NB4 (cell line): ENCODE measurements around the gene SPATA9.
"Not testable (repeated sequence)": the region's sequence is repeated elsewhere in the genome, so short reads cannot be mapped to it uniquely, and the experiment has no call there.

ENCODE experiments used
- DNase-seq: peaks from one replicate; pipeline ENCODE4 v3.0.0; 2010; ENCODE audit warnings: low read depth
- H3K4me3 ChIP-seq: one replicate; pipeline ENCODE4 v1.5.1; 2011; ENCODE audit warnings: mild to moderate bottlenecking, low read depth, low read length, moderate library complexity
- CTCF ChIP-seq: IDR thresholded peaks from one replicate; pipeline ENCODE4 v1.5.1; 2012; ENCODE audit warnings: low read depth, low read length
- MYC ChIP-seq: IDR thresholded peaks from 2 replicates; pipeline ENCODE4 v1.6.1; 2011; ENCODE audit warnings: low read depth, low read length
- POLR2A ChIP-seq: IDR thresholded peaks from 2 replicates; pipeline ENCODE4 v1.6.1; 2011; ENCODE audit warnings: mild to moderate bottlenecking; ENCODE audit not compliant: insufficient read length; ENCODE audit errors: extremely low read depth
- TF ChIP-seq, protein P1 (sequence below): IDR thresholded peaks from 2 replicates; pipeline ENCODE4 v1.6.1; 2011; ENCODE audit warnings: low read depth, low read length

Gene SPATA9

GRCh38 chr5:95649842-95650620 is 32.8 kb downstream of the SPATA9 start:
- H3K4me3 ChIP-seq, result peak overlapping the region; percentile 61
- no peak for DNase-seq
- TF ChIP-seq POLR2A (no peak), MYC (no peak), CTCF (no peak)
- TF ChIP-seq, protein P1, sequence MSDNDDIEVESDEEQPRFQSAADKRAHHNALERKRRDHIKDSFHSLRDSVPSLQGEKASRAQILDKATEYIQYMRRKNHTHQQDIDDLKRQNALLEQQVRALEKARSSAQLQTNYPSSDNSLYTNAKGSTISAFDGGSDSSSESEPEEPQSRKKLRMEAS, result no peak

DNA sequence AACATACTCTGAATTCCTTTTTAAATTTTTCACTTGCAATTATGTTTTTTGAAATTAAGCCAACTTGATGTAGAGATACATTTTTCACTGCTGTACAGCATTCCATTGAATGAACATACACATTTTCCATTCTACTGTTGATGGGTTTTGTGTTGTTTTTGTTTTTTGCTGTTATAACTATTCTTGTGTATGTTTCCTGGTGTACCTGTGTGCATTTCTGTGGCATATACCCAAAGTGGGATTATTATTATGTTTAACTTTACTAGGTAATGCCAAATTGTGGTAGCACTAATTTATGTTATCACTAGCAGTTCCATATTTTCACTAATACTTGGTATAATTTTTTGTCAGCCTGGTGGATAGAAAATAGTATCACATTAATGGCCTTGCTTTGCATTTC is 33.5 kb downstream of the SPATA9 start:
- peak overlapping the region; percentile 61 for H3K4me3 ChIP-seq
- DNase-seq, result no peak
- TF ChIP-seq POLR2A (no peak), MYC (no peak), CTCF (no peak)
- TF ChIP-seq, protein P1, result no peak

DNA sequence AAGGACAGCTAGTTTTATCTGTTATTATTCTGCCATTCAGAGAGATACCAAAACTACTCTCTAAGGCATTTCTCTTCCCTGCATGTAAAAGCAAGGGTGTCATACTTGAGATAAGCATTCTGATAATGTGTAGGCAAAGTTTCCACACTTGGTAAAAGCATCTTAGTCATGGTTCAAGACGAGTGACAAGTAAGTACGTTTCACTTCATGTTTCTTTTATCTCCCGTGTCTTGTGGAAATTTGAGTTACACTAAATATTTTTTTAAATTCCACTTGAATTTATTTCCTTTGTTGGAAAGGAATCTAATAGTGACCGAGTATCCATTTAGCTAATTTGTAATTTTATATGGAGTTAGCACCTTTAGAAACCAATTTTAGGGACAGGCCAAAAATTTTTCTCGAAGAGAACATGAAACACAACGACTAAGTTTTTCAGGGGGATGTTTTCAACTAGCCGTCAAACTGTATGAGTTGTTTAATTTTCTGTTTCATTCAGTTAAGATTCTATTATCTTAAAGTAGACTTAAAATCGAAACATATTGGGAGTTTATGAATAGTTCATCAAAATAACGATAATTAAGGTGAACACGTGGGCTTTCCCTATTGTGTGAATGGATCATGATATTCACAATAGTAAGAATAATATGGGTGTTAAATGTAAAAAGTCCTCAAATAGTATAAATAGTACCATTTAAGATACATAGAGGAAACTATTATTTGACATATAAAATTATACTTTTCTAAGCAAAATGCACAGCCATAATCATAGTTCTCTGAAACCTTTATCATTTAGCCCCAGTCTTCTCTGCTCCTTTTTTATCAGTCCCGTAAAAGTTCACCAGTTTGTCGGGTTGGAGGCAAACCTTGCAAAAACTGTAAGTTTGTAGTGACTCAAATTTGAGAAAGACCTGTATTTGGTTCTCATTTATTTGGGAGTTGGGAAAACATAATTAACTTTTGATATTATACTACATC is 34.6 kb downstream of the SPATA9 start:
- DNase-seq, result peak; percentile 76
- peak overlapping the region; percentile 61 for H3K4me3 ChIP-seq
- TF ChIP-seq, protein P1, result peak; percentile 38; the same call in 1 of the 2 replicates
- no peak for TF ChIP-seq CTCF

DNA sequence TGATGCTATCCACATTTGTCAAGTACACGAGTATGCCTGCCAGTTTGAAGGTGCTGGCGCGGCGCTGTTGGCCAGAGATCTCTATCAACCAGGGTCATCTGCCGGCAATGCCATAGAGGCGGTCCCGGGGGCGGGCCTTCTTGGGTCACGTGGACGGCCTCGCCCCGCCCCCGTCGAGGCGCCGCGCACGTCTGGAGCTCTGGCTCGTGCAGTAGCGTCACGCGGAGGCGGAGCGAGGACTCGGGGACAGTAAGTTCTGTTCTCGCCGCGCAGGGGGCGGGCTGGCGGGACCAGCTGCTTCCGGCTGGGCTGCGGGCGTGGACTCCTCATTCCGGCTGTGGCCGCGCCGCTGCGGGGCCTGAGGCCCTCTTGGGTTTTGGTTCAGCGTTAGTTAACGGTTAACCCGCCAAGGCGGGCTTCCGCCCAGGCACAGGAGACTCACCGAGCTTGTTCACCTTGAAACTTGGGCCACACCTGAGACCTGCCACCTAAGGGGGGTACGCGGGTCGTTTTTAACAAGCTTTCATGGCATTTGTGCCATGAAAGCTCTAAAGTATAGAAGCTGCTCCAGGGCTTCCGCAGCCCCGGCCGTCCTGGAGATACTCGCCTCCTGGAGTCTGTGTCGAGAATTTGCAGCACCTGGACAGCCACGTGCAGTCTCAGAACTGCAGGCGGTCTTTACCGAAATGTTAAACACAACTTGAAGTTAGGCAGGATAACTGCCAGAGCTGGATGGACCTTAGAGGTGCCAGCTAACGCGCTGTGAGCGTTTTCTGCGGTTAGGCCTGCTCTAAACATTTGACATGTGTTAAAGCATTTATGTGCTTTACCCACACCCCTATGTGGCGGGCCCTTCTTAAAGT is 36.0 kb downstream of the SPATA9 start, which contains the start of gene RFESD:
RFESD (plus strand) TSS at position 209 of the 863 bp plus-strand sequence. CDS start 5,495 bp downstream, outside the sequence.
- peak within 1 kb of the TSS; percentile 61 for H3K4me3 ChIP-seq
- peak; percentile 99 for DNase-seq
- peak; percentile 82 for TF ChIP-seq MYC
- no peak for TF ChIP-seq CTCF
- TF ChIP-seq POLR2A, result peak; percentile 83
- TF ChIP-seq, protein P1, result peak; percentile 98

- not testable (repeated sequence) for DNase-seq, H3K4me3 ChIP-seq
These were observed 36.6 kb downstream of the SPATA9 start for GRCh38 chr5:95646226-95646568.
